DMS 273 (cell line): Measurements from ENCODE around the gene MEOX1.

Experiments
- DNase-seq: peaks from one replicate; lab custom pipeline; 2025; ENCODE audit not compliant: unreplicated experiment; lab: John Stamatoyannopoulos, UW

The MEOX1 gene

GRCh38 chr17:43595466-43595865 is 66.3 kb downstream of the MEOX1 start:
- DNase-seq = no peak

- DNase-seq = no peak
Observed at GRCh38 chr17:43591779-43592562, 69.8 kb downstream of the MEOX1 start.

GRCh38 chr17:43591001-43591400 is 70.7 kb downstream of the MEOX1 start:
- no peak for DNase-seq
